K562 (cell line): ENCODE measurements around the gene CNRIP1. TPM values are rescaled to one million over a fixed set of nuclear protein-coding genes. Genes with fewer than 3 reads are reported as not detected.

Experiments
- ATF2 ChIP-seq: sonication (generic); formaldehyde crosslinking; IDR thresholded peaks from 2 replicates; pipeline ENCODE4 v1.8.1; 2022; ENCODE audit warnings: missing genetic modification reagents
- CHD7 ChIP-seq: fragments of 200-600 bp; sonication (generic); IDR thresholded peaks from one replicate; pipeline ENCODE4 v1.6.1; 2012; ENCODE audit warnings: mild to moderate bottlenecking, low read depth, low read length, inconsistent platforms
- CTBP1 ChIP-seq: fragments of 450-650 bp; IDR thresholded peaks from 2 replicates; pipeline ENCODE4 v1.6.1; 2016; ENCODE audit warnings: borderline replicate concordance
- ETS2 ChIP-seq: IDR thresholded peaks from 2 replicates; pipeline ENCODE4 v1.6.1; 2016; ENCODE audit warnings: borderline replicate concordance, missing genetic modification characterization, mild to moderate bottlenecking, moderate library complexity, missing compliant biosample characterization; ENCODE audit not compliant: poor library complexity, severe bottlenecking
- KAT8 ChIP-seq: fragments of 450-650 bp; IDR thresholded peaks from 2 replicates; pipeline ENCODE4 v1.6.1; 2016; ENCODE audit warnings: low read depth, mild to moderate bottlenecking
- NCOR1 ChIP-seq: fragments of 450-650 bp; IDR thresholded peaks from 2 replicates; pipeline ENCODE4 v1.6.1; 2016; ENCODE audit warnings: mild to moderate bottlenecking, moderate library complexity
- SMAD2 ChIP-seq: fragments of 150-350 bp; IDR thresholded peaks from 2 replicates; pipeline ENCODE4 v1.6.1; 2014; ENCODE audit warnings: low read depth, mild to moderate bottlenecking, low read length
- TAF1 ChIP-seq: IDR thresholded peaks from 2 replicates; pipeline ENCODE4 v1.6.1; 2011; ENCODE audit warnings: mild to moderate bottlenecking, low read length, moderate library complexity; ENCODE audit not compliant: insufficient read depth, control insufficient read depth, severe bottlenecking; ENCODE audit errors: extremely low read depth
- ZNF274 ChIP-seq: IDR thresholded peaks from 2 replicates; pipeline ENCODE4 v1.6.1; 2011; ENCODE audit warnings: low read depth, mild to moderate bottlenecking, low read length, moderate library complexity, borderline replicate concordance
- ZNF551 ChIP-seq: fragments of 250-450 bp; sonication (Bioruptor Pico); IDR thresholded peaks from 2 replicates; pipeline ENCODE4 v1.5.0; 2021; ENCODE audit warnings: mild to moderate bottlenecking, moderate library complexity
- polyA plus RNA-seq, 8 experiments: library from polyadenylated mRNA; depleted of rRNA in 4 of 8; stranded (reverse) in 5 of 8; unstranded in 3 of 8; fragments of >200 nt; fragmentation: Nextera tagmentation in 2 of 8; fragmentation: Illumina TruSeq in 1 of 8; extraction: Ambion mirVana in 2 of 8; extraction: Trizol in 1 of 8; gene quantifications; 2 replicates each; pipeline versions ENCODE4 v1.2.1 to v1.2.3, GENCODE V29; 2011 to 2014; ENCODE audit warnings: inconsistent platforms in 1 of 8, missing spikeins in 1 of 8
- total RNA-seq, 7 experiments: library from RNA; depleted of rRNA in 6 of 7; stranded (reverse); fragments of >200 nt in 6 of 7; fragmentation: Illumina TruSeq in 2 of 7; extraction: Trizol in 2 of 7; gene quantifications; 2 replicates each; pipeline versions ENCODE4 v1.2.1 to v1.2.3, GENCODE V29; 2011 to 2021; ENCODE audit warnings: low replicate concordance in 1 of 7
- TF ChIP-seq, protein P1 (sequence below): sonication (generic); formaldehyde crosslinking; IDR thresholded peaks from 2 replicates; pipeline ENCODE4 v1.8.0; 2022; ENCODE audit warnings: missing genetic modification reagents, mild to moderate bottlenecking, borderline replicate concordance

CNRIP1 gene
- total and polyA plus RNA-seq, 9 of the 15 experiments (the other 6 are each of a cell fraction or from before 2014, with no cell fraction given), result 0.59 to 2.1 (median 1.5) TPM

- TF ChIP-seq ATF2 (CRISPR knock-in tag), result no peak
- TF ChIP-seq, protein P1, sequence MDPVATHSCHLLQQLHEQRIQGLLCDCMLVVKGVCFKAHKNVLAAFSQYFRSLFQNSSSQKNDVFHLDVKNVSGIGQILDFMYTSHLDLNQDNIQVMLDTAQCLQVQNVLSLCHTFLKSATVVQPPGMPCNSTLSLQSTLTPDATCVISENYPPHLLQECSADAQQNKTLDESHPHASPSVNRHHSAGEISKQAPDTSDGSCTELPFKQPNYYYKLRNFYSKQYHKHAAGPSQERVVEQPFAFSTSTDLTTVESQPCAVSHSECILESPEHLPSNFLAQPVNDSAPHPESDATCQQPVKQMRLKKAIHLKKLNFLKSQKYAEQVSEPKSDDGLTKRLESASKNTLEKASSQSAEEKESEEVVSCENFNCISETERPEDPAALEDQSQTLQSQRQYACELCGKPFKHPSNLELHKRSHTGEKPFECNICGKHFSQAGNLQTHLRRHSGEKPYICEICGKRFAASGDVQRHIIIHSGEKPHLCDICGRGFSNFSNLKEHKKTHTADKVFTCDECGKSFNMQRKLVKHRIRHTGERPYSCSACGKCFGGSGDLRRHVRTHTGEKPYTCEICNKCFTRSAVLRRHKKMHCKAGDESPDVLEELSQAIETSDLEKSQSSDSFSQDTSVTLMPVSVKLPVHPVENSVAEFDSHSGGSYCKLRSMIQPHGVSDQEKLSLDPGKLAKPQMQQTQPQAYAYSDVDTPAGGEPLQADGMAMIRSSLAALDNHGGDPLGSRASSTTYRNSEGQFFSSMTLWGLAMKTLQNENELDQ (CRISPR knock-in tag), result no peak
- no peak for TF ChIP-seq TAF1
- TF ChIP-seq ZNF274, result no peak
- no peak for TF ChIP-seq SMAD2
- TF ChIP-seq NCOR1, result 0 out of 2 replicates have a peak, but pooled peaks have one; percentile 26
- peak; percentile 86; the same call in 1 of the 2 replicates for TF ChIP-seq CTBP1
- no peak for TF ChIP-seq CHD7
- TF ChIP-seq ETS2 (tag), result no peak
- no peak for TF ChIP-seq ZNF551 (CRISPR knock-in tag)
- TF ChIP-seq KAT8, result no peak
These were observed 28.4 kb downstream of the CNRIP1 start (continued) for GRCh38 chr2:68291314-68291713.
